HG03432 (cell line): ENCODE data around the gene TBC1D8.

Source experiments
- ATAC-seq: cut with Tn5 transposase; IDR thresholded peaks from one replicate; pipeline ENCODE4 v1.9.1; 2021; ENCODE audit warnings: mild to moderate bottlenecking, moderate library complexity; ENCODE audit not compliant: unreplicated experiment

TBC1D8 gene

GRCh38 chr2:101113441-101114267 is 37.5 kb downstream of the TBC1D8 start:
- no peak for ATAC-seq

DNA sequence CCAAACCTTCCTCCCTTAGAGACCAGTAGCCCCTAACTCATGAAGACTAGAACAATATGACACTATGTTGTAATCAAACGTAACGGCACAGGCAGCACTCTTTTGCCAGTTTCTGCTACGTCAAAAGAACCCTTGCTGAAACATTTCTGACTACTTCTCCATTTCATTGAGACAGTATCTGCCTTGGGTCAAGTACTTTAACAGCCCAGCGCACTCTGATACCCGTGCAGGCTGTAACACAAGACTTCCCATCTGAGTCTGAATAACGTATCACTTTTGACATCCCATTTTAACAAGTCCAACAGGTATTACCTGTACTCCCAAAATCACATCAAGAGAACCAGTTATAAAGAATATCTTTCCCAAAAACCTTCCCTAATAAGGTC is 38.4 kb downstream of the TBC1D8 start:
- ATAC-seq: no peak

GRCh38 chr2:101111917-101112771 is 39.0 kb downstream of the TBC1D8 start:
- ATAC-seq: no peak

DNA sequence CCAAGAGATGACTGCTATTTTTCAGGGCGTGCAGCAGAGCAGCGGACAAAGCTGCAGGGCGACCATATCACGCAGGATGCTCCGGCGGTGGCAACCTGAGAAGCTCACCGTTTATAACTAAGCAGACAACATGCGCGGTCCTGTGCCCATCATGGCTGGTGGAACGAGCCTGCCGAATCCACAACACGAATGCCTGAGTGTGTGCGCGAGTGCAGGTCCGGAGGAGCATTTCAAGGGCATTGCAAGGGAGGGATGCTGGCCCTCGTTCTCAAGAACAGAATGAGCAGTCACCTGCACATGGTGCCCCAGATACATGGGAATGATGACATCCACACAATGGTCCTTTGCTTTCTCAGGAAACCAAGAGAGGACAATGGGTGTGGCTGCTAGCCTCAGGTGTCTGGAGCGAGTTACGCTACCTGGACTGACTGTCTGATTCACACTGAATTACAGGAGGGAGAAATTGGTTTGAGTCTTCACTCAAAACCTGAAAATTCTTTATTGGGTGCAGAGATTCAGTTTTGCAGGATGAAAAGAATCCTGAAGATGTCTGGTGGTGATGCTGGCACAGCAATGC is 39.8 kb downstream of the TBC1D8 start:
- ATAC-seq: no peak

DNA sequence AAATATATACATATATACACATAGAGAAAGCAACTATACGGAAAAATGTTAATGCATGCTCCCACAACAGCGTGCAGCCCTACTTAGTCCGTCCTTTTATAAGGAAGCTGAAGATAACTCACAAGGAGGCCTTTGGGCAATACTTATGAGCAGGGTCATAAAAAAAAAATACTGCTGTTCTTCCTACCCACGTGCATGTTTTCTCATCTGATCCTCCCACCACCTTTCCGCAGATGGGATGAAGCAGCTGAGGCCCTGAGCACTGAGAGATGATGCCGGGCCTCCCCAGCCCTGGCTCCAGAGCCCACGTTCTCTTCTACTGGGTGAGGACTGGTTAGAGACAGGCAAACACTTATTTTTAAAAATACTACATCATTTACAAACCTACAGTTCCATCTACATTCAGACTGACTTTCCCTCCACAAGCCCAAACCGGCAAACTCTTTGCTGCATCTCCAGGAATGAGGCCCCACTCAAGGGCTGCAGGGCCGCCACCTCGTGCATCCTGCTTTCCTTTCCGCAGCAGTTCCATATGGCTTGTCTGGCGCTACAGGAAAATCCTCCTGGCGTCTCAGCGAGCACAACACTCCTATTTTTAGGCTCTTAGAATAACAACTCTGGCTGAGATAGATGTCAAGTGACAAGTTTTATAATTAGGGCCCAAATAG is 41.6 kb downstream of the TBC1D8 start:
- no peak for ATAC-seq

DNA sequence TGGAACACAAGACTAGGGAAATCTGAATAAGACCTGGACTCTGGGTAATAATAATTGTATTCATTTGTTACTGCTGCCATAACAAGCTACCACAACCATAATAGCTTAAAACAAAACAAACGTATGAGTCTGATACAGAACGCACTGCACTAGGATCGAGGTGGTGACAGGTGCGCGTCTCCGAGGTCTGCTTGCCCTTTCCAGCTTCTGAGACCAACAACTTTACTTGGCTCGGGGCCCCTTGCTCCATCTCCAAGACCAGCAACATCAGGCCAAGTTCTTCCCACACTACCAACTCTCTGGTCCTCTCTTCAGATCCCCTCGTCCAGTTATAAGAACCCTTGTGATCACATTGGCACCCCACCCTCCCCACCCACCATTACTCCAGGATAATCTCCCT is 42.8 kb downstream of the TBC1D8 start:
- no peak for ATAC-seq

GRCh38 chr2:101107241-101107640 is 43.9 kb downstream of the TBC1D8 start:
- no peak for ATAC-seq

- ATAC-seq: no peak
Measured at GRCh38 chr2:101106453-101107181, 44.6 kb downstream of the TBC1D8 start.

DNA sequence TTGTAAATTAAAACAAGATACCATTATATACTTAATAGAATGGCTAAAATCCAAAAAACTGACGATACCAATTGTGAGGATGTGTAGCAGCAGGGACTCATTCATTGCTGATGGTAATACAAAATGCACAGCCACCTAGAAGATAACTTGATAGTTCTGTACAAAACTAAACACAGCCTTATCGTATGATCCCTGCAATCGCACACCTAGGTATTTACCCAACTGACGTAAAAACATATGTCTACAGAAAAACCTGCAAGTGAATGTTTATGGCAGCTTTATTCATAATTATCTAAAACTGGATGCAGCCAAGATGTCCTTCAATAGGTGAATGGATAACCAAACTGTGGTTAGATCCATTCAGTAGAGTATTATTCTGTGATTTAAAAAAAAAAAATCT is 45.5 kb downstream of the TBC1D8 start:
- no peak for ATAC-seq

DNA sequence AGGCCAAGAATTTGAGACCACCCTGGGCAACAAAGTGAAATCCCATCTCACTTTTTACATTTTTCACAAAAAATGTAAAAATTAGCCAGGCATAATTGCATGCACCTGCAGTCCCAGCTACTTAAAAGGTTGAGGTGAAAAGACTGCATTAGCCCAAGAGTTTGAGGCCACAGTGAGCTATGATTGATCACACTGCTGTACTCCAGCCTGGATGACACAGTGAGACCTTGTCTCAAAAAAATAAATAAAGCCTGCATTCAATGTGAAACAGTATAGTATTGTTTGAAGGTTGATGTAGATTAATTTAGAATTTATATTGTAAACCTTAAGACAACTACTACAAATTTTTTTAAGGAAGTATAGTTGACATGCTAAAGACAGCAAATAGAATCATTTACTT is 53.5 kb downstream of the TBC1D8 start:
- no peak for ATAC-seq

DNA sequence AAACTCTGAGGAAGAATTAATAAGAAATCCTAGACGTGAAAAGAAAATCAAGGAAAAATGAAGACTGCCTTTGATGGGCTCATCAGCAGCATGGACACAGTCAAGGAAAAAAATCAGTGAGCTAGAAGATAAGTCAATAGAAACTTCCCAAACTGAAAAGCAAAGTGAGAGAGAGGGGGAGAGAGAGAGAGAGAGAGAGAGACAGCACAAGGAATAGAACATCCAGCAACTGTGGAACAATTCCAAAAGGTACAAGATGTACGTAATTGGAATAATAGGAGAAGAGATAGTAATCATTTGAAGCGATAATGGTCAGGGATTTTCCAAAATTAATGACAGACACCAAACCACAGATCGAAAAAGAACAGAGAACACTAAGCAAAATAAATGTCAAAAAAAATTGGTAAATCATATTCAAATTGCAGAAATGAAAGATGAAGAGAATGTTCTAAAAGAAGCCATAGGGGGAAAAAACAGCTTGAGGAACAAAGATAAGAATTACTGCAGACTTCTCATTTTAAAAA is 54.5 kb downstream of the TBC1D8 start:
- no peak for ATAC-seq

DNA sequence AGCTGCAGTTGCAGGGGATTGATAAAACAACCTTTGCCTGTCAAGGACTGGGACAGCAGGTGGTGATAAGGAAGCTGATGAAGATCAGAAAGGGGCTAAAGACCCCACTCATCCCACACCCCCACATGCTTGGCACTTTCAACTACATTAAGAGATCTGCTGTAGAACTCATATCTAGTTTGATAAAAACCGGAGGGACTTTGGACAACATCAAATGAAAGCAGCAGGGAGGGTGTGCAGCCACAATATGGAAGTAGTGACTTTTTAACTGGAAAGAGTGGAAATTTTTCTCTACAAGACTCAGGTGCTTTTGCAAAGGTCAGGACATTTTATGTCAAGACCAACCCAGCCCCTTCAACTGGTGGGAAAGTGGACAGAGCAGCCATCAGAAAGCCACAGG is 56.8 kb downstream of the TBC1D8 start:
- no peak for ATAC-seq

DNA sequence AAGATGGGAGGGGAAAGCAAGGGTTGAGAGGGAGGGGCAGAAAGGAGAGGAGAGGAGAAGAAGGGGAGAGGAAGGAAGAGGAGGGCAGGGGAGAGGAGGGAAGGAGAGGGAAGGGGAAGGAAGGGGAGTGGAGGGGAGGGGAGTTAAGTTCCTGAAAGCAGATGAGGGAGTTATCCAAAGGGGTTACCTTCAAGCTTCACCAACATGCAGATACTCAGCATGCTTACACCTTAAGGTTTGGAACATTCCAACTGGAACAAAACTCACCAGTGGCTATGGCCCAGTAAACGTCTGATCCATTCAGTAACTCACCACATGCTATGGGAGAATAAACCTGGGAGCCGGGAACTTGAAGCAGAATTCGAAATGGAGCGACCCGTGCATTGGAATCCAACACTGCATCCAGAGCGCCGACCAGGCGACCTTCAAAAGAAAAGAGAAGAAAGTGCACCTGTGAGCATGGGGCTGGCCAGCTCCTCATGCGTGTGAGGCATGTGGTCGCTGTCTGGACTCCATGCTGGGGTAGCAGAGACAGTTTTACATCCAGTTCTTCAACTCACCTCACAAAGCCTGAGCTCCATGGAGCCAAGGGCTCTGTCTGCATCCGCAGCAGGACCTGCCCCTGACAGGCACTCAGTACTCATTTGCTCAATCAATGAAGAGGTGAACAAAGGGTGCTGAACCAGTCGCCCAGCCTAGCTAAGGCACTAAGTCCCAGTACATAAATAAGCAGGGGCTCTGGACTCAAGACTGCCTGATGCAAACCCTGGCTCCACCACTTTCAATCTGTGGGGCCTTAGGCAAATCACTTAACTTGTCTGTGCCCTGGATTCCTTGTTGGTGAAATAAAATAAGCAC is 61.0 kb downstream of the TBC1D8 start:
- ATAC-seq: no peak

- peak; percentile 95 for ATAC-seq
Measured at GRCh38 chr2:101089419-101089818, 61.8 kb downstream of the TBC1D8 start.

GRCh38 chr2:101087638-101088037 is 63.5 kb downstream of the TBC1D8 start:
- no peak for ATAC-seq

GRCh38 chr2:101083613-101084012 is 67.6 kb downstream of the TBC1D8 start:
- ATAC-seq: no peak

- no peak for ATAC-seq
Measured at GRCh38 chr2:101082998-101083397, 68.2 kb downstream of the TBC1D8 start.

- no peak for ATAC-seq
Measured at GRCh38 chr2:101081375-101081907, 69.7 kb downstream of the TBC1D8 start.
